Urinary bladder (tissue), 2 donors: ENCODE results near the gene CFAP77. TPM values are rescaled to one million over a fixed set of nuclear protein-coding genes. Genes with fewer than 3 reads are reported as not detected.

Experiments
- polyA plus RNA-seq: library from polyadenylated mRNA; stranded (reverse); fragments of 200-250 nt; gene quantifications from one replicate; pipeline ENCODE4 v1.2.3, GENCODE V29; 2013
- small RNA-seq: library from RNA; depleted of rRNA; stranded (forward); fragments of <200 nt; gene quantifications from one replicate; pipeline ENCODE3, GENCODE V24; 2014
- total RNA-seq: library from RNA; depleted of rRNA; stranded (reverse); fragments of >200 nt; gene quantifications from one replicate; pipeline ENCODE4 v1.2.3, GENCODE V29; 2014
- donor health status: healthy.

The CFAP77 gene
- total and polyA plus RNA-seq, 2 donors, result not detected

Small RNA genes within 50 kb of the gene (small RNA-seq; reads per million reads assigned to genes)
- gene RNU5D-2P, result 1.7 reads per million, percentile 85 among the genes with 10 or more reads in this experiment

Other genes starting within 250 kb of the CFAP77 start
- gene NTNG2, start 248.2 kb upstream of the CFAP77 start, total RNA-seq, result 2.8 TPM
- gene NTNG2, start 248.2 kb upstream of the CFAP77 start, polyA plus RNA-seq, result 2.3 TPM
- gene SETX, start 55.2 kb upstream of the CFAP77 start, total RNA-seq, result 128 TPM
- 23.7 TPM for gene SETX, start 55.2 kb upstream of the CFAP77 start, polyA plus RNA-seq
- 9.8 TPM for gene TTF1, start 3.4 kb upstream of the CFAP77 start, total RNA-seq
- gene TTF1, start 3.4 kb upstream of the CFAP77 start, polyA plus RNA-seq, result 16.3 TPM
- not detected for gene BARHL1, start 172.4 kb downstream of the CFAP77 start, total RNA-seq
- gene BARHL1, start 172.4 kb downstream of the CFAP77 start, polyA plus RNA-seq, result not detected